GM10847 (cell line): ENCODE results near the gene VCL.

Experiments used
- POLR2A ChIP-seq: IDR thresholded peaks from 2 replicates; pipeline ENCODE4 v1.6.1; 2011; ENCODE audit not compliant: insufficient read length; ENCODE audit errors: extremely low read depth

Gene VCL

GRCh38 chr10:73968098-73968521 is 29.8 kb upstream of the VCL start:
- no peak for TF ChIP-seq POLR2A

GRCh38 chr10:73969224-73969841 is 28.6 kb upstream of the VCL start:
- TF ChIP-seq POLR2A, result no peak

GRCh38 chr10:73970845-73971244 is 27.1 kb upstream of the VCL start:
- TF ChIP-seq POLR2A, result no peak

GRCh38 chr10:73971636-73972354 is 26.1 kb upstream of the VCL start:
- no peak for TF ChIP-seq POLR2A

- TF ChIP-seq POLR2A, result no peak
Observed at GRCh38 chr10:73973427-73973826, 24.5 kb upstream of the VCL start.

- no peak for TF ChIP-seq POLR2A
Observed at GRCh38 chr10:73974309-73974946, 23.5 kb upstream of the VCL start.

- TF ChIP-seq POLR2A, result no peak
Observed at GRCh38 chr10:73975388-73975787, 22.5 kb upstream of the VCL start.

- no peak for TF ChIP-seq POLR2A
Observed at GRCh38 chr10:73979141-73979808, 18.6 kb upstream of the VCL start.

GRCh38 chr10:73979809-73980433 is 18.0 kb upstream of the VCL start:
- no peak for TF ChIP-seq POLR2A

- TF ChIP-seq POLR2A, result no peak
Observed at GRCh38 chr10:73981812-73982211, 16.1 kb upstream of the VCL start.

GRCh38 chr10:73983096-73984047 is 14.5 kb upstream of the VCL start:
- TF ChIP-seq POLR2A, result no peak

- TF ChIP-seq POLR2A, result no peak
Observed at GRCh38 chr10:73989594-73990150, 8.2 kb upstream of the VCL start.

- no peak for TF ChIP-seq POLR2A
Observed at GRCh38 chr10:73991203-73991883, 6.6 kb upstream of the VCL start.

GRCh38 chr10:73991884-73992245 is 6.1 kb upstream of the VCL start:
- TF ChIP-seq POLR2A, result no peak
